NOMO-1 treated with dmso at 0.1 percent for 144 hours (cell line): ENCODE data around the gene FIG4.
A peak's percentile ranks its signal among the peaks of the same experiment; 100 is the strongest.
"Not testable (repeated sequence)": the region's sequence is repeated elsewhere in the genome, so short reads cannot be mapped to it uniquely, and the experiment has no call there.

ENCODE experiments used
- DNase-seq: peaks from one replicate; lab custom pipeline; 2025; ENCODE audit not compliant: unreplicated experiment; lab: John Stamatoyannopoulos, UW

Gene FIG4

DNA sequence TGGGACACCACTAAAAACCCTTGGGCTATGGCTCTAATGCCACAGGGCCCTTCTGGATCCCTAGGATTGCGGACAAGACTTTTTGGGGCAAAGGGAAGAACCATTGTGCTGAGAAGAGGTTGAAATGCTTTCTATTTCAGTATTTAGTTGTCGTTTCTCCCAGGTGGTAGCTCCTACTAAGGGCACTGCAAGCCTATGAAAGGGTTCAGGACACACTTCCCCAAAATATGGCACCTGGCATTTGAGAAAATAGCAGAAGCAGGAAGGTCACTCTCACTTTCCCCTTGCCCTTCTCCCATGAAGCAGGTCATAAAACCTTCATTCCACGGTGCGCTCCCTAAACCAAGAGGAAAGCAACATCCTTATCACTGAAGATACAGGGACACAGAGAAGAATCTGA lies 161.6 kb downstream of the FIG4 start:
- no peak for DNase-seq

GRCh38 chr6:109853426-109853825 lies 162.3 kb downstream of the FIG4 start:
- DNase-seq = no peak

- DNase-seq = no peak
These were observed 162.9 kb downstream of the FIG4 start for GRCh38 chr6:109853951-109854350.

DNA sequence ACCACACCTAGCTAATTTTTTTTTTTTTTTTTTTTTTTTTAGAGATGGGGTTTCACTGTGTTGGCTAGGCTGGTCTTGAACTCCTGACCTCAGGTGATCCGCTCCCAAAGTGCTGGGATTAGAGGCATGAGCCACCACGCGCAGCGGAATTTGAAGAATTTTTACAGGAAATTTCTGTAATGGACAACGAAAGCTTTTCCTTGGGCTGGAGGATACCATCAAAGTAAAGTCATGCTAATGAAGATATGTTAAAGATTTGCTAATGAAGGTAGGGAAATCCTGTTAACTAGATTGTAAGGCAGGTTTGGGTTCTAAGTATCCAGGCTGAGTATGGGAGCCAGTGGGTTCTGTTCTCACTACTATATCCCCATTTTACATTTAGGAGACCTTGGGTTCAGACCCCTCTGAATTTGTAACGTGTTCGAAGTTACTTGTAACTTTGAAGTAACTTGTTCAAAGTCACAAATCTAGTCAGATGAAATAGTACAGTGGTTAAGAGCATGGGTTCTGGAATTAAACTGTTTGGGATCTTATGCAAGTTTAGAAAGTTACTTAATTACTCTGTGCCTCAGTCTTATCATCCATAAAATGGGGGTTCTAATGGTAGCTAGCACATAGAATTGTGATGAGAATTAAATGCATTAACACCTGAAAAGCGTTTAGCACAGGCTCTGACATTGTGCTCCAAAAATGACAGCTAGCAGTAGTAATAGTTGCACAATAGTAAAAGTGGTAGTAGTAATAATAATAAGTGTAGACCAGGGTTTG lies 163.6 kb downstream of the FIG4 start:
- no peak for DNase-seq

- not testable (repeated sequence) for DNase-seq
These were observed 164.5 kb downstream of the FIG4 start for GRCh38 chr6:109855476-109856040.

DNA sequence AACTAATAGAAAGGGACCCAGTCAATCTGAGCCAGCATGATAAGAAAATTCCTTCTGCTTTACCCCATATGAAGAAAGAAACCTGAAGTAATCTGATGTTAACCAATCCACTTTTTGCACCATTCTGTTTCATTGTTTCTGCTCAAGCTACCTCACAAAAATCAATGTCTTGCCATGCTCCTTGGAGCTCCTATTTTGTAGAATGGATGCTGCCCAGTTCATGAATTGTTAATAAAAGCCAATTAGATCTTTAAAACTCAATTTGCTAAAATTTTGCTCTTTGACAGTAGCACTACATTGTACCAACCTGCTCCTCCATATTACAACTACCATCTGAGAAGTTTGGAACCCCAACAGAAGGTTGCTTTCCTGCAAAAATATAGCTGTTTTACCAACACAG lies 170.8 kb downstream of the FIG4 start:
- DNase-seq = no peak

- no peak for DNase-seq
These were observed 173.0 kb downstream of the FIG4 start for GRCh38 chr6:109864050-109864449.

- DNase-seq = no peak
These were observed 174.9 kb downstream of the FIG4 start for GRCh38 chr6:109865968-109866367.

- DNase-seq = no peak
These were observed 176.2 kb downstream of the FIG4 start for GRCh38 chr6:109867009-109867969.

DNA sequence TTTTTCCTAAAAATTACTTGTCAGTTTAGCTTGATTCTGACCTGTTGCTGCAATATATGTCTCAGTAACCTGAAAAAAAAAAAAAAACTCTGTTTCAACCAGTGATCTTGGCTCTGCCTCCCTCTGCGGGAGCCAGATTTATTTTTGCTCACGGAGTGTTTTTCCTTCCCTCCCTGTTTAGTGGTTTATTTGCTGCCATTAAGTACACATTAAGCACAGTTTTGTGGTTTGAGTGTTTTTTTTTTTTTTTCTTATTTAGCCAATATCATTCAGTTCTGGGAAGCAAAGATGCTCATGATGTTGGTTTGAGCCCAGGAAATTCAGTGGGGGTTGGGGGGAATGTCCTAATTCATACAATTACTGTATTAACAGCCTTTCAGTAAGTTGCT lies 176.9 kb downstream of the FIG4 start:
- no peak for DNase-seq

GRCh38 chr6:109869398-109870088 lies 178.4 kb downstream of the FIG4 start:
- DNase-seq = not testable (repeated sequence)

DNA sequence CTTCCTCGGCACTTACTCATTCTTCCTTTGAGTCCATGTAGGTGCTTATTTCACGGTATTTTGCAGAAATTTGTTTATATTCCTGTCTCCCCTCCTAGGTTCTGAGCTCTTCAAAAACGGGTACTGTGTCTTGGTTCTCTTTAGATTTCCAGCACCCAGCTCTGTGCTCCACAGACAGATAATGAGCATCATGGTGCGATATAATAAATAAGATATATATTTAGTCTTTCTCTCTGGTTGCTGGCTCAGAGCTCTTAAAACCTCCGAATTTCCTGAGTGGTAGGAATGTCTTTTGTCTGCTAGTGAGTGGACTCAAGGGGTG lies 179.0 kb downstream of the FIG4 start:
- DNase-seq = no peak

- no peak for DNase-seq
These were observed 181.5 kb downstream of the FIG4 start for GRCh38 chr6:109872549-109872948.

GRCh38 chr6:109872968-109873545 lies 182.0 kb downstream of the FIG4 start:
- DNase-seq = peak; percentile 31

DNA sequence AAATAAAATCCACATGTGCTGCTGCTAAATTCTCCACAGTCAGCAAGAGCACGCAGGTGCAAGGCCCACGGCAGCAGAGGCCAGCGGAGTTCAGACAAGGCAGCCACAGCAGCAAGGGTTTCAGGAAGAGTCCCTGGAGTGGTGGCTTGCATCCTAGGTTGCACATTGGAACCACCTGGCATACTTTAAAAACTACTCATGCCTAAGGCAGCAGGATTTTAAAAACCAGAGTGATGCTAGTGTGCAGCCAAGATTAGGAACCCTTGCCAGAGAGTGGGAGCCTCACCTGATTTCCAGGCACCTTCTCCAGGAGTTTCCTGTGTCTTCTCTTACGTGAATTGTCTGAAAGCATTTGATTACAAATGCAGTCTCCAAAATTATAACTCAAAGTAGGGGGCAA lies 183.0 kb downstream of the FIG4 start:
- DNase-seq = no peak

GRCh38 chr6:109874621-109875020 lies 183.5 kb downstream of the FIG4 start:
- no peak for DNase-seq
